Measurements from ENCODE around the gene MORC4.

DNA sequence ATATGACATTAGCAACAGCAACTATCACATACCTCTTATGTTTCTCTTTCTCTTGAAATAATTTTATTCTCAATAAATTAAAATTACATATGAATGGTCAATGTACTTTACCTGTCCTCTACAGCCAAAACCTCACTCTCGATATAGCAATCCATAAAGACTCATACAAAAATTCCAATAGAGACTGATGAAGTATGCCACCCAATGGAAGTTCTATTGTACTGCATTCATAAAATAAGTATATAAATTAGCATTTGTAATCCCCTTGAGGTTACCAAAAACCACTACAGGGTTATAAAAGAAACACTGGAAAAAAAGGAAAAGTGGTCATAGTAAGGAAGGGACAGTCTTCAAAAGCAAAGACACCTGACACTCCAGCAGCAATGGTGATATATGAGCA is 47.0 kb downstream of the MORC4 start:
- TF ChIP-seq CTCF (IDR thresholded peaks at IDR 0.05; ENCODE audit: poor library complexity) (peak; percentile 48), EZH2phosphoT487 (IDR thresholded peaks at IDR 0.05; ENCODE audit: low read depth, severe bottlenecking, unreplicated experiment) (no peak)
